OCI-LY3 (cell line): ENCODE results near the gene ZNF649.
"Not testable (repeated sequence)": the region's sequence is repeated elsewhere in the genome, so short reads cannot be mapped to it uniquely, and the experiment has no call there.

Experiments
- H2AFZ ChIP-seq: fragments of 200-600, 300-600 bp; shearing (Covaris generic); 2 replicates; pipeline ENCODE4 v1.6.0; 2014; ENCODE audit warnings: antibody characterized with exemption, low read depth, low read length
- H3K27ac ChIP-seq: fragments of 200-600, 300-600 bp; sonication (generic); 2 replicates; pipeline ENCODE4 v1.5.1; 2014; ENCODE audit warnings: mild to moderate bottlenecking, low read length, moderate library complexity, mixed read lengths
- H3K27me3 ChIP-seq: fragments of 200-600, 300-600 bp; sonication (generic); 2 replicates; pipeline ENCODE4 v1.6.1; 2014; ENCODE audit warnings: low read depth, low read length, mixed read lengths
- H3K36me3 ChIP-seq: fragments of 200-600, 300-600 bp; sonication (generic); replicated peaks from 2 replicates; pipeline ENCODE3; 2014; ENCODE audit warnings: low read depth, low read length, mixed read lengths
- H3K4me1 ChIP-seq: fragments of 300-600, 200-600 bp; sonication (generic); 2 replicates; pipeline ENCODE4 v1.6.1; 2014; ENCODE audit warnings: low read length, mixed read lengths
- H3K4me2 ChIP-seq: fragments of 200-600, 300-600 bp; sonication (generic); 2 replicates; pipeline ENCODE4 v1.6.1; 2014; ENCODE audit warnings: low read length, mixed read lengths
- H3K4me3 ChIP-seq: fragments of 300-600, 200-600 bp; sonication (generic); 2 replicates; pipeline ENCODE4 v1.5.1; 2014; ENCODE audit warnings: antibody characterized with exemption, mild to moderate bottlenecking, low read length, moderate library complexity
- H3K79me2 ChIP-seq: fragments of 300-600, 200-600 bp; shearing (Covaris generic); 2 replicates; pipeline ENCODE4 v1.6.1; 2014; ENCODE audit warnings: mild to moderate bottlenecking, low read length, mixed read lengths
- H3K9ac ChIP-seq: fragments of 300-600, 200-600 bp; shearing (Covaris generic); 2 replicates; pipeline ENCODE4 v1.6.0; 2014; ENCODE audit warnings: mild to moderate bottlenecking, low read length, moderate library complexity
- H3K9me3 ChIP-seq: fragments of 200-600, 300-600 bp; shearing (Covaris generic); 2 replicates; pipeline ENCODE4 v1.6.1; 2014; ENCODE audit warnings: low read length, mixed read lengths; ENCODE audit not compliant: insufficient read depth
- H4K20me1 ChIP-seq: fragments of 200-600, 300-600 bp; sonication (generic); 2 replicates; pipeline ENCODE4 v1.6.1; 2016; ENCODE audit warnings: low read length, mixed read lengths; ENCODE audit not compliant: insufficient read depth
- EZH2phosphoT487 ChIP-seq: fragments of 200-600 bp; shearing (Covaris generic); IDR thresholded peaks from 2 replicates; pipeline ENCODE4 v1.6.1; 2018; ENCODE audit warnings: antibody characterized with exemption, mixed run types, low read depth
- TF ChIP-seq, protein P1 (sequence below): fragments of 200-600, 300-600 bp; sonication (generic); IDR thresholded peaks from 2 replicates; pipeline ENCODE4 v1.5.1; 2014; ENCODE audit warnings: antibody characterized with exemption, low read length, low read depth

ZNF649 gene

DNA sequence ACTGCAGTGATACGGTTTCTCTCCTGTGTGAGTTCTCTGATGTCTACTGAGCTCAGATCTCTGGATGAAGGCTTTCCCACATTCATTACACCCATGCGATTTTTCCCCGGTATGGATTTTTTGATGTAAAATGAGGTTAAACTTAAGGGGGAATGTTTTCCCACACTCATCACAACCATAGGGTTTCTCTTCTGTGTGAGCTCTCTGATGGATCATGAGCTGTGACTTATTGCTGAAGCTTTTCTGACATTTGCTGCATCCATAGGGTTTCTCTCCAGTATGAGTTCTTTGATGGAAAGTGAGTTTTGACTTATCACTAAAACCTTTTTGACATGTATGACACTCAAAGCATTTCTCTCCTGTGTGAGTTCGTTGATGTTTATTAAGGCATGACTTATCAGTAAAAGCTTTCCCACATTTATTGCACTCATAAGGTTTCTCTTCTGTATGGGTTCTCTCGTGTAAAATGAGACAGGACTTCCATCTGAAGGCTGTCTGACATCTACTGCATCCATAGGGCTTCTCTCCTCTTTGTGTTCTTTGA is 10.6 kb upstream of the ZNF649 start:
- H3K27me3 ChIP-seq = no peaks in the 10 kb centered on the region
- H3K9ac ChIP-seq = no peak overlapping the region
- H4K20me1 ChIP-seq = no peaks in the 10 kb centered on the region
- no peak overlapping the region for H3K4me2 ChIP-seq
- no peaks in the 10 kb centered on the region for H3K36me3 ChIP-seq
- H2AFZ ChIP-seq = no peak overlapping the region
- H3K4me3 ChIP-seq = no peak overlapping the region
- peaks cover 48% of the 10 kb centered on the region for H3K9me3 ChIP-seq
- TF ChIP-seq, protein P1, sequence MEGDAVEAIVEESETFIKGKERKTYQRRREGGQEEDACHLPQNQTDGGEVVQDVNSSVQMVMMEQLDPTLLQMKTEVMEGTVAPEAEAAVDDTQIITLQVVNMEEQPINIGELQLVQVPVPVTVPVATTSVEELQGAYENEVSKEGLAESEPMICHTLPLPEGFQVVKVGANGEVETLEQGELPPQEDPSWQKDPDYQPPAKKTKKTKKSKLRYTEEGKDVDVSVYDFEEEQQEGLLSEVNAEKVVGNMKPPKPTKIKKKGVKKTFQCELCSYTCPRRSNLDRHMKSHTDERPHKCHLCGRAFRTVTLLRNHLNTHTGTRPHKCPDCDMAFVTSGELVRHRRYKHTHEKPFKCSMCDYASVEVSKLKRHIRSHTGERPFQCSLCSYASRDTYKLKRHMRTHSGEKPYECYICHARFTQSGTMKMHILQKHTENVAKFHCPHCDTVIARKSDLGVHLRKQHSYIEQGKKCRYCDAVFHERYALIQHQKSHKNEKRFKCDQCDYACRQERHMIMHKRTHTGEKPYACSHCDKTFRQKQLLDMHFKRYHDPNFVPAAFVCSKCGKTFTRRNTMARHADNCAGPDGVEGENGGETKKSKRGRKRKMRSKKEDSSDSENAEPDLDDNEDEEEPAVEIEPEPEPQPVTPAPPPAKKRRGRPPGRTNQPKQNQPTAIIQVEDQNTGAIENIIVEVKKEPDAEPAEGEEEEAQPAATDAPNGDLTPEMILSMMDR = no peak
- TF ChIP-seq EZH2phosphoT487 = no peak
- peaks cover 6% of the 10 kb centered on the region; the same call in 1 of the 2 replicates for H3K4me1 ChIP-seq
- H3K79me2 ChIP-seq = no peaks in the 10 kb centered on the region
- no peak overlapping the region for H3K27ac ChIP-seq

DNA sequence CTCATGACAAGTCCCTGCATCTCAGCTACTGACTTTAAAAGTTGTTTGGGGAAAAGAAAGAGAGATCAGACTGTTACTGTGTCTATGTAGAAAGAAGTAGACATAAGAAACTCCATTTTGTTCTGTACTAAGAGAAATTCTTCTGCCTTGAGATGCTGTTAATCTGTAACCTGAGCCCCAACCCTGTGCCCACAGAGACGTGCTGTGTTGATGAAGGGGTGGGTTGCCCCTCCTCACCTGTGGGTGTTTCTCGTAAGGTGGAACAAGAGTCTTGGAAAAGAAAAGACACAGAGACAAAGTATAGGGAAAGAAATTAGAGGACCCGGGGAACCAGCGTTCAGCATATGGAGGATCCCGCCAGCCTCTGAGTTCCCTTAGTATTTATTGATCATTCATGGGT is 3.2 kb upstream of the ZNF649 start:
- H4K20me1 ChIP-seq, H3K4me3 ChIP-seq, H2AFZ ChIP-seq, H3K27ac ChIP-seq, H3K27me3 ChIP-seq, H3K4me1 ChIP-seq, H3K4me2 ChIP-seq, H3K9me3 ChIP-seq, H3K9ac ChIP-seq, H3K36me3 ChIP-seq: not testable (repeated sequence)
- peaks cover 17% of the 10 kb centered on the region for H3K79me2 ChIP-seq

DNA sequence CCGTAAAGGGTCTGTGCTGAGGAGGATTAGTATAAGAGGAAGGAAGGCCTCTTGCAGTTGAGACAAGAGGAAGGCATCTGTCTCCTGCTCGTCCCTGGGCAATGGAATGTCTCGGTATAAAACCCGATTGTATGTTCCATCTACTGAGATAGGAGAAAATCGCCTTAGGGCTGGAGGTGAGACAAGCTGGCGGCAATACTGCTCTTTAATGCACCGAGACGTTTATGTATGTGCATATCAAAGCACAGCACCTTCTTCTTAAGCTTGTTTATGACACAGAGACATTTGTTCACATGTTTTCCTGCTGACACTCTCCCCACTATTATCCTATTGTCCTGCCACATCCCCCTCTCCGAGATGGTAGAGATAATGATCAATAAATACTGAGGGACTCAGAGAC is 1.3 kb upstream of the ZNF649 start:
- not testable (repeated sequence) for H3K27me3 ChIP-seq, H4K20me1 ChIP-seq, H3K9ac ChIP-seq, H3K4me1 ChIP-seq, H3K27ac ChIP-seq, H3K4me3 ChIP-seq, H3K4me2 ChIP-seq, H2AFZ ChIP-seq
- peaks cover 25% of the 10 kb centered on the region for H3K79me2 ChIP-seq
- H3K9me3 ChIP-seq = peaks cover 10% of the 10 kb centered on the region
- H3K36me3 ChIP-seq = peaks cover 15% of the 10 kb centered on the region

DNA sequence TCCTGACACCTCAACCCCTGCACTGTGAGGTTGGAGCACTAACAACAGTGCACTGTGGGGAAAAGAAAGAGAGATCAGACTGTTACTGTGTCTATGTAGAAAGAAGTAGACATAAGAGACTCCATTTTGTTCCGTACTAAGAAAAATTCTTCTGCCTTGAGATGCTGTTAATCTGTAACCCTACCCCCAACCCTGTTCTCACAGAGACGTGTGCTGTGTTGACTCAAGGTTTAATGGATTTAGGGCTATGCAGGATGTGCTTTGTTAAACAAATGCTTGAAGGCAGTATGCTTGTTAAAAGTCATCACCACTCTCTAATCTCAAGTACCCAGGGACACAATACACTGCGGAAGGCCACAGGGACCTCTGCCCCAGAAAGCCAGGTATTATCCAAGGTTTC is 822 bp upstream of the ZNF649 start:
- not testable (repeated sequence) for H3K27me3 ChIP-seq, H3K4me1 ChIP-seq, H3K27ac ChIP-seq, H3K4me3 ChIP-seq, H2AFZ ChIP-seq, H3K4me2 ChIP-seq, H3K9ac ChIP-seq, H4K20me1 ChIP-seq
- Histone ChIP-seq H3K9me3 (peaks cover 14% of the 10 kb centered on the region), H3K79me2 (peaks cover 25% of the 10 kb centered on the region), H3K36me3 (peaks cover 19% of the 10 kb centered on the region)

DNA sequence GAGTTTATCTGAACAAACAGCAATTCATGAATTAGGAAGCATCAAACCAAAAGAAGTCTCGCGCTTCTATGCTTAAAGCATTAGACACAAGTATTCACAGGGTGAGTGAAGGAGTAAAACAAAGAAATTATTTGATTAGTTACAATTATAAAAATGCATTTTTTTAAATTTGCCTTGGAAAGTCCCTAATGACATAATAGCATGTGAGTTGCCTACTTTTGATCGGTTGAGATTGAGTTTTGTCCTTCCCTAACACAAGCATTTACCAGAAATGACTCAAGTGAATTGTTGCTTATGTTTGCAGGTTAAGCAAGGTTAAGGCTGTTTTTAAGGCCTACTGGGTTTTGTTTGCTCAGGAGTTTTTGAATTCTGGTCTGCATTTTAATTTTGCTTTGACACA is 389 bp upstream of the ZNF649 start:
- Histone ChIP-seq H3K4me3 (no peak overlapping the region), H3K4me1 (no peaks in the 10 kb centered on the region), H3K9ac (no peak overlapping the region), H3K4me2 (no peak overlapping the region), H3K9me3 (peaks cover 14% of the 10 kb centered on the region), H3K79me2 (peaks cover 25% of the 10 kb centered on the region), H3K27ac (no peak overlapping the region), H3K36me3 (peaks cover 20% of the 10 kb centered on the region), H4K20me1 (no peaks in the 10 kb centered on the region), H2AFZ (no peak overlapping the region), H3K27me3 (no peaks in the 10 kb centered on the region)
- TF ChIP-seq, protein P1 = no peak
- no peak for TF ChIP-seq EZH2phosphoT487
